ENCODE results near the gene DDT.
"Not testable (repeated sequence)": the region's sequence is repeated elsewhere in the genome, so short reads cannot be mapped to it uniquely, and the experiment has no call there.

Gene DDT

DNA sequence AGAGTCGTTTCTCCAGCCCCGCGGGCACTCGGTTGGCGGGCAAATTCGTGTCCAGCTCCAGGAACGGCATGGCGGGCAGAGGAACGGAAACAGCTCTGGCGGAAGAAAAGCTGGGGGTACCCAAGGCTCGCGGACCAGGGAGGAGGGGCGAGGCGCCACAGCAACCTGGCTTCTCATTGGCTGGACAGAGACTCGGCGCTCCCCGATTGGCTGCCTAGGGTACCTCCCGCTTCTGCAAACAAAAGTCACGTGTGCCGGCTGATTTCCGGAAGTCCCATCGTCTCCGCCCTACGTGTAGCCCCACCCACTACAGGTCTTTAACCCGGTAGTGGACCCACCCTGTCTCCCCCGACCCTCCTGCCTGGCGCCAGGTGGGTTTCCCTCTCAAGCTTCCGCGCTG is at the start of gene DDT:
Gene DDT (minus strand): TSS at position 97 of the 400 bp plus-strand sequence. CDS start 27 bp downstream, at position 70.
- DNase-seq, result not testable (repeated sequence)

GRCh38 chr22:24023204-24023789 is 49.1 kb upstream of the DDT start:
- DNase-seq, result no peak

DNA sequence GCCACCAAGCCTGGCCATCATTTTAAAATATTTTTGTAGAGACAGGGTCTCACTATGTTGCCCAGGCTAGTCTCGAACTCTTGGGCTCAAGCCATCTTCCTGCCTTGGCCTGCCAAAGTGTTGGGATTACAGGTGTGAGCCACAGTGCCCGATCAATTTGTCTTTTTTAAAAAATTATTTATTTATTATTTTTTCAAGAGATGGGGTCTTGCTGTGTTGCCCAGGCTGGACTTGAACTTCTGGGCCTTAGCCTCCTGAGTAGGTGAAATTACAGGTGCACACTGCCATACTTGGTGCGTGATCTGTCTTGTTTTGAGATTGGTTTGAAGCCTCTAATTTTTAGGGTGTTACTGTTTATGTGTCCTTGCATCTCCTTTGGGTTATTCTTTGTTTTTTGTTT is 47.1 kb upstream of the DDT start:
- no peak for DNase-seq

GRCh38 chr22:24016156-24016555 is 41.9 kb upstream of the DDT start:
- DNase-seq, result no peak

GRCh38 chr22:24011735-24012068 is 37.5 kb upstream of the DDT start:
- no peak for DNase-seq

GRCh38 chr22:24010018-24010391 is 35.8 kb upstream of the DDT start:
- DNase-seq, result no peak

DNA sequence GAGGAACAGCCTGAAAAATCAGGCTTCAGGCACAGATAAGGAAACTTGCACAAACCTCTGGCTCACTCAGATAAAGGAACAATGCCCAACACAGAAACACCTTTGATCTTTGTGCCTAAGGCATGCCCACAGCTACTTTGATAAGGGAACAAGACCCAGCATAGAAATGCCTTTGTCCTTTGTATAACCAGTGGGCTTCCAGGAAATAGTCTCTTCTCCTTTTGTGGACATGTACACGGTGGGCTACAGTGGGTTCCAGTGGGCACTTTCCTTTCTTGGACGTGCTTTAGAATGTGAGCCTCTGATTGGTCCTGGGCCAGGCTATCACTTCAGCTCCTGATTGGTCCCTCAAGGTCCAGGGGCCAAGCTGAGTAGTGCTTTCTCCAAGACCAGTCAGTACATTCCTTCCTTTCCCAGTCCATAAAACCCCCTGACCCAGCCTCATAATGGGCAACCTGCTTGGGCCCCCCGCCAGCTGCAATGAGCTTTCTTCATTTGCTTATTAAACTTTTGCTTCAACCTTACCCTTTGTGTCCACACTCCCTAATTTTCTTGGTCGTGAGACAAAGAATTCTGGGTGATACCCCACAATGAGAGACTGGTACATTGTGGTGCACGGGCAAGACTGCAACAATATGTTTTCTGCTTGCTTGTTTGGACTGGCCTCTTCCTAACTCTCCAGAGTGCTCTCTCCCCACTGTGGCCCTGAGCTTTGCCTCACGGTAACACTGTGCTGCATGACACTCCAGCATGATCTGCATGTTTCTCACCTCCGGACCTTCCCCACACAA is 35.2 kb upstream of the DDT start:
- DNase-seq, result no peak

GRCh38 chr22:24008381-24009226 is 34.4 kb upstream of the DDT start:
- no peak for DNase-seq

- no peak for DNase-seq
Measured at GRCh38 chr22:24008022-24008283, 33.7 kb upstream of the DDT start.

GRCh38 chr22:24007253-24008021 is 33.2 kb upstream of the DDT start:
- no peak for DNase-seq

DNA sequence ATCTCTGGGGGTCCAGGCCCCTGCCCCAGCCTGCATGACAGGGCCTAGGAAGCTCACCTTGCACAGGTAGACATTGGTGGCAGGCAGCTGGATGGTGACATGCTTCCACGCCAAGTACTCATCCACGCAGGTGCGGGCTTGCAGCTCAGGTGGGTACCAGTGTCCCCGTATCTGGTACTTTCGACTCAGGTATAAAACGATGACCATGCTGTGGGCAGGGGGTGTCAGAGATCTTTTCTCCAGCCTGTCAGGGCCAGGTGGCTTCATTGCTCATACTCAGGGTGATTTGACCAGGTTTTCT is 32.6 kb upstream of the DDT start:
- no peak for DNase-seq

GRCh38 chr22:24006207-24006913 is 32.1 kb upstream of the DDT start:
- DNase-seq, result no peak

DNA sequence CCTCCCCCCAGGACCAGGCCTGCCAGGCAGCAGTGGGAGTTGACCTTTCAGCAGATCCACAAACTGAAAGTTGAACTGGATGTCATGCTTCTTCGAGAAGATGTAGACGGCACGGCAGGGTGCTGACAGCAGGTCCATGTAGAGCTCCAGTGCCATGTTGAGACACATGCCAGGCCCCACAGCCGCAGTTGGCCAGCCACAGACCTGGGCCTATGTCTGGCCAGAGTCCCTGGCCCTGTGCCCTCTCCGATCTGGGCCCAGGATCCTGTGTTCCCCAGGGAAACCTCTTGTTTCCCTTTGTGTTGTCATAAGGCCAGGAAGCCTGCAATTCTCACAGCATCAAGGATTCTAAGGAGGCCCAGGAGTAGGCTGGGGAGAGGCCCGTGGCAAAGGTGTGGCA is 31.0 kb upstream of the DDT start, which contains the start of gene GSTT4:
Gene GSTT4 (minus strand): TSS at position 253 of the 400 bp plus-strand sequence. CDS start 97 bp downstream, at position 156.
- DNase-seq, result no peak

DNA sequence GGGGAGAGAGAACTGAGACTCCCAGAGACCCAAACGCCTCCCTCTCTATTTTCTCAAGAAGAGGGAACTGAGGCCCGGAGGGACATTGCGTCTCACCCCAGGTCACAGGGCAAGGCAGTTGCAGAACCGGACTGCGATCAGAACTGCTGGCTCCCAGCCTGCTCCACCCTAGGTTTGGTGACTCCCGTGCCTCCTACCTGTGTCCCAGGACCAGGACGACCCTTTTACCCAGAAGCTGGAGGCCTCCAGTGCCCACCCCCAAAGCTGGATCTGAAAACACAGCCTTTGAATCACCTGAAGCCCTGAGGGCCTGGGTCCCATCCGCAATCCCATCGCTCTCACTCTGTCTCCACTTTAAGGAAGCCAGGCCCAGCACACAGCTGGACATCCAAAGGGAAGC is 29.6 kb upstream of the DDT start:
- no peak for DNase-seq

- DNase-seq, result no peak
Measured at GRCh38 chr22:24002851-24003250, 28.6 kb upstream of the DDT start.

DNA sequence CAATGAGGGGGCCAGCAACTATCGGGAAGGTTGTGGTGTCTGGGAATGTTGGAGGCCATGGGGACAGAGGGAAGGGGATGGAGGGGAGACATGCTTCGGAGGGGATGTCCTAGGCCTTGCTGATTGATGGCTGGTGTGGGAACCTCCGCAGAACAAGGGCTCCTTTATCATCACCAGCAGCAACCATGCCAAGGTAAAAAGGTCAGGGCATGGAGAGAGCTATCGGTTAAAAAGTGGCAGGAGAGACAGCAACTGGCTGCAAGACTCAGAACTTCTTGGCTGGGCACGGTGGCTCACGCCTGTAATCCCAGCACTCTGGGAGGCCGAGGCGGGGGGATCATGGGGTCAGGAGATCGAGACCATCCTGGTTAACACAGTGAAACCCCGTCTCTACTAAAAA is 28.0 kb upstream of the DDT start:
- DNase-seq, result no peak

- no peak for DNase-seq
Measured at GRCh38 chr22:24001314-24001713, 27.1 kb upstream of the DDT start.

DNA sequence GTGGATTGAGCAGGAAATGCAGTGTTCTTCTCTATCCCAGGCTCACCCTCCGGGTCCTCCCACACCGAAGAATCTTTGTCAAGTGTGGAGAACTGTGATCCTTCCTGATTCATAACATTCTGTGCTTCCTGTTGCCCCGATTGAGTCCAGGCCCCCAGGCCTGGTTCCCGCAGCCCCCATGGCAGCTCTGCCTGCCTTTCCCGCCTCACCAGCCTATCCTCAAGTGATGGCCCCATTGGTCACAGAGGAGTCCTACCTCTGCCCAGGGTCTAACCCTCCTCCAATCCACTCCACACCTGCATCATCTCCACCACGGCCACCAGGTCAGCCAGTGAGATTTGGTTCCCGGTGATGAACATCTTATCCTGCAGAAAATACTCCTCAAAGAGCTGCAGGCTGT is 25.5 kb upstream of the DDT start:
- DNase-seq, result not testable (repeated sequence)

GRCh38 chr22:23997092-23997491 is 22.9 kb upstream of the DDT start:
- DNase-seq, result no peak

DNA sequence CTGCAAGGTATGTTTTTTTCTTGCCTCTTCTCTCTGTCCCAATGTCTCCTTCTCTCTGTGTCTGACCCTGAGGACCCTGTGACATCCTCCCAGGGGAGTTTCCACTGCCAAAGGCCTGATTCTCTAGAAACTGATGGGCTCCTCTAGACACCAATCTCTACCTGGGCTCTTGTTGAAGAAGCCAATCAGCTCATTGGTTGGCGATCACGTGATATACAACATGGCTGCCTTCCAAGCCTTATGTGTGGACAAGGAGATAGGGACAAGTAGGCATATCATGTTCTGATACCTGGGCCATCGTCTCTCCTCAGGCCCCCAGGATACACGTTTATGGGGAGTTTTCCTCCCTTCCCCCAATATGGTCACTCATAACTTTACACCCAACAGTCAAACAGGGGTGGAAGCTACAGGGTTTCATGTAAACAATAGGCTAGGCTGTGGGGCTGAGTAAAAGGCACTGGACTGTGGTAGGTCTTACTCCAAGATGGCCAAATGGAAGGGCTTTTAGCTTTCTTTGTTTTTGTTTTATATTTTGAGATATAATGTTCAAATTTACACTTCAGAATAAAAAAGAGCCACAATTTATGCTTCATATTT is 19.4 kb upstream of the DDT start:
- DNase-seq, result not testable (repeated sequence)

DNA sequence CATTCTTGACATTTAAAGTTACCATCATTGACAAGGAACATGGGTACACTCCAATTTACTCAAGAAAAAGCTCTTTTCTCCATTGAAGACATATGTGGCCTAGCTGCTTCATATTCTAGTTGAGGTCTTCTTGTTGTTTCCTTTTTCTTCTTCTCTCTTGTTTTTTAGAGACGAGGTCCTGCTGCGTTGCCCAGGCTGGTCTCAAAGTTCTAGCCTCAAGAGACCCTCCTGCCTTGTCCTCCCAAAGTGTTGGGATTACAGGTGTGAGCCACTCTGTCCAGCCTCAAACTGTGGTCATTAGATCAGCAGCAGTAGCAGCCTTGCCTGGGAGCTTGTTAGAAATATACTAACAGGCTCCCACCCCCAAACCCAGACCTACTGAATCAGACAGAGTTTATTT is 18.8 kb upstream of the DDT start:
- not testable (repeated sequence) for DNase-seq

DNA sequence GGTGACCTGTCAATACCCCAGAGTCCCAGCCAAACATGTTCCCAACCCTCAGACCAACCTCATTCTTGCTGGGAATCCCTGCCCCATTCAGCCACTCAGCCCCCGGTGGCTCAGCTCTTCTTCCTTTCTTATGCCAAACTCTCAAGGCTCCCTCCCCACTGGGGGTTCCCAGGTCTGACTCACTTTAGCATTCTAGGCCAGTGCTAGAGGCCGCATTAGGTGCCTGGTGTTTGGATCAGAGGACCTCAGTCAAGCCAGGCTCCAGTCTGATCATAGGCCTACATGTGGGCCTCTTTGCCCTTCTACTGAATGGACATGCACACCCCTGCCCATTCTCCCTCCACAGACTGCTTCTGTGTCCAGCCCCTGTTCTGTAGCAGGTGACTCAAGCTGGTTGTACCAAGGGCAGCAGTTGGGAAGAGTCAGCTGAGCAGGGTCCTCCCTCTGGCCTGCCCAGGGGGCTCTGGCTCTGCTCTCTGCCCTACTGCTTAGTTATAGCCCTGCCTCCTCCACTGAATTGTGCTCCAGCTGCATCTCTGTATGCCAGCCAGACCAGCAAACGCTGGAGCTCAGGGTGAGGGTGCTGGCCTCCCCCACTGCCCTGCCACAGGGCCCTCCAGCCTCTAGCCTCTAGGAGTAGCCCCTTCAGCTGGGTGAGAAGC is 15.5 kb upstream of the DDT start:
- not testable (repeated sequence) for DNase-seq
